Mesothelial cell of epicardium (in vitro differentiated cells): ENCODE measurements around the gene EMILIN2. TPM values are rescaled to one million over a fixed set of nuclear protein-coding genes. Genes with fewer than 3 reads are reported as not detected.

Experiments
- DNase-seq, 2 experiments: peaks; one replicate each; pipeline ENCODE4 v3.0.0; 2021; ENCODE audit warnings: low spot score in 2 of 2; ENCODE audit not compliant: unreplicated experiment in 2 of 2
- H3K27ac Mint-ChIP-seq: 2 replicates; pipeline ENCODE4 v1.8.0; 2021; ENCODE audit warnings: mixed read lengths
- H3K27me3 Mint-ChIP-seq: 2 replicates; pipeline ENCODE4 v1.8.0; 2021; ENCODE audit warnings: low read depth, mixed read lengths
- H3K36me3 Mint-ChIP-seq: 2 replicates; pipeline ENCODE4 v1.8.0; 2021; ENCODE audit warnings: mixed read lengths
- H3K4me1 Mint-ChIP-seq: 2 replicates; pipeline ENCODE4 v1.8.0; 2021; ENCODE audit warnings: mixed read lengths
- H3K4me3 Mint-ChIP-seq: 2 replicates; pipeline ENCODE4 v1.8.0; 2021; ENCODE audit warnings: mild to moderate bottlenecking, moderate library complexity, mixed read lengths
- H3K9me3 Mint-ChIP-seq: 2 replicates; pipeline ENCODE4 v1.8.0; 2021; ENCODE audit warnings: mixed read lengths
- total RNA-seq: library from RNA; stranded (reverse); gene quantifications from 3 replicates; pipeline ENCODE4 v1.2.1, GENCODE V29; 2021
- TF ChIP-seq, protein P1 (sequence below): fragments of 200-600 bp; sonication (generic); IDR thresholded peaks from one replicate; pipeline ENCODE4 v1.5.0; 2021; ENCODE audit warnings: antibody characterized with exemption; ENCODE audit not compliant: unreplicated experiment

EMILIN2 gene
- total RNA-seq, 1 donor from 2014 or later: 30.2 TPM

DNA sequence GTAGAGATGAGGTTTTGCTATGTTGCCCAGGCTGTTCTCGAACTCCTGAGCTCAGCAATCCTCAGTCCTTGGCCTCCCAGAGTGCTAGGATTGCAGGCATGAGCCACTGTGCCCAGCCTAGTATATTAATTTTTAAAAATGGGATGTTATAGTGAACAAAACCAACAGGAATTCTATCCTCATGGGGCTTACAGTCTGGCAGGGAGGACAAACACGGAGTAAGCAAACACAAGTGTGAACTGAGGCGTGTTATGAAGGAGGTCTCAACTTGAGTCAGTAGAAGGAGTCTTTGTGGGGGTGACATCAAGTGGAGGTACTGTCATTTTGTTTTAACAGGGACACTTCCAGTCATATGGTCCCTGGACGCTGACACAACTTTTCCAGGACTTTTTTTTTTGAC is 33.1 kb downstream of the EMILIN2 start:
- Mint-ChIP-seq H3K4me3 (no peak overlapping the region), H3K4me1 (peaks cover 21% of the 10 kb centered on the region), H3K27me3 (no peaks in the 10 kb centered on the region), H3K27ac (no peak overlapping the region), H3K36me3 (no peaks in the 10 kb centered on the region), H3K9me3 (no peaks in the 10 kb centered on the region)
- TF ChIP-seq, protein P1, sequence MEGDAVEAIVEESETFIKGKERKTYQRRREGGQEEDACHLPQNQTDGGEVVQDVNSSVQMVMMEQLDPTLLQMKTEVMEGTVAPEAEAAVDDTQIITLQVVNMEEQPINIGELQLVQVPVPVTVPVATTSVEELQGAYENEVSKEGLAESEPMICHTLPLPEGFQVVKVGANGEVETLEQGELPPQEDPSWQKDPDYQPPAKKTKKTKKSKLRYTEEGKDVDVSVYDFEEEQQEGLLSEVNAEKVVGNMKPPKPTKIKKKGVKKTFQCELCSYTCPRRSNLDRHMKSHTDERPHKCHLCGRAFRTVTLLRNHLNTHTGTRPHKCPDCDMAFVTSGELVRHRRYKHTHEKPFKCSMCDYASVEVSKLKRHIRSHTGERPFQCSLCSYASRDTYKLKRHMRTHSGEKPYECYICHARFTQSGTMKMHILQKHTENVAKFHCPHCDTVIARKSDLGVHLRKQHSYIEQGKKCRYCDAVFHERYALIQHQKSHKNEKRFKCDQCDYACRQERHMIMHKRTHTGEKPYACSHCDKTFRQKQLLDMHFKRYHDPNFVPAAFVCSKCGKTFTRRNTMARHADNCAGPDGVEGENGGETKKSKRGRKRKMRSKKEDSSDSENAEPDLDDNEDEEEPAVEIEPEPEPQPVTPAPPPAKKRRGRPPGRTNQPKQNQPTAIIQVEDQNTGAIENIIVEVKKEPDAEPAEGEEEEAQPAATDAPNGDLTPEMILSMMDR: no peak
- DNase-seq: no peak

GRCh38 chr18:2880473-2880872 is 33.7 kb downstream of the EMILIN2 start:
- DNase-seq: no peak
- TF ChIP-seq, protein P1: no peak
- Mint-ChIP-seq H3K27ac (no peak overlapping the region), H3K4me3 (no peak overlapping the region), H3K9me3 (no peaks in the 10 kb centered on the region), H3K4me1 (peaks cover 16% of the 10 kb centered on the region), H3K36me3 (no peaks in the 10 kb centered on the region), H3K27me3 (no peaks in the 10 kb centered on the region)

GRCh38 chr18:2881088-2881839 is 34.5 kb downstream of the EMILIN2 start:
- no peaks in the 10 kb centered on the region for H3K27me3 Mint-ChIP-seq

GRCh38 chr18:2881840-2882195 is 35.0 kb downstream of the EMILIN2 start:
- Mint-ChIP-seq H3K27ac (peak overlapping the region; percentile 89), H3K36me3 (peaks cover 5% of the 10 kb centered on the region), H3K27me3 (no peaks in the 10 kb centered on the region), H3K9me3 (peaks cover 6% of the 10 kb centered on the region), H3K4me3 (no peak overlapping the region), H3K4me1 (peaks cover 11% of the 10 kb centered on the region)
- TF ChIP-seq, protein P1: no peak
- no peak for DNase-seq

More at GRCh38 chr18:2881088-2881839, 34.5 kb downstream of the EMILIN2 start:
- DNase-seq: no peak
- H3K4me3 Mint-ChIP-seq: no peak overlapping the region
- H3K27ac Mint-ChIP-seq: peak overlapping the region; percentile 89
- H3K9me3 Mint-ChIP-seq: peaks cover under 1% of the 10 kb centered on the region
- H3K36me3 Mint-ChIP-seq: no peaks in the 10 kb centered on the region
- TF ChIP-seq, protein P1: no peak
- H3K4me1 Mint-ChIP-seq: peaks cover 13% of the 10 kb centered on the region

GRCh38 chr18:2882201-2882600 is 35.4 kb downstream of the EMILIN2 start:
- peaks cover 8% of the 10 kb centered on the region for H3K4me1 Mint-ChIP-seq
- no peak for DNase-seq

More at GRCh38 chr18:2882201-2882600, 35.4 kb downstream of the EMILIN2 start:
- Mint-ChIP-seq H3K36me3 (peaks cover 7% of the 10 kb centered on the region), H3K27ac (peak overlapping the region; percentile 21), H3K9me3 (peaks cover 10% of the 10 kb centered on the region), H3K4me3 (no peak overlapping the region), H3K27me3 (no peaks in the 10 kb centered on the region)
- TF ChIP-seq, protein P1: no peak
